IPS-20b (cell line): Measurements from ENCODE around the gene GDF2.

Experiments
- H3K27ac ChIP-seq: one replicate; pipeline ENCODE4 v1.5.1; 2013; ENCODE audit warnings: low read length
- H3K27me3 ChIP-seq: 2 replicates; pipeline ENCODE4 v1.6.1; 2013; ENCODE audit warnings: mild to moderate bottlenecking, low read length, inconsistent platforms; ENCODE audit not compliant: insufficient read depth
- H3K36me3 ChIP-seq: 2 replicates; pipeline ENCODE4 v1.6.1; 2013; ENCODE audit warnings: low read depth, mild to moderate bottlenecking, inconsistent platforms, low read length, moderate library complexity; ENCODE audit not compliant: insufficient read depth
- H3K4me1 ChIP-seq: 2 replicates; pipeline ENCODE4 v1.6.1; 2013; ENCODE audit warnings: mild to moderate bottlenecking, control low read depth, inconsistent platforms, low read length, moderate library complexity; ENCODE audit not compliant: insufficient read depth
- H3K4me3 ChIP-seq: 2 replicates; pipeline ENCODE4 v1.5.1; 2013; ENCODE audit warnings: mild to moderate bottlenecking, low read length, inconsistent platforms
- H3K9ac ChIP-seq: 2 replicates; pipeline ENCODE4 v1.6.1; 2013; ENCODE audit warnings: low read depth, mild to moderate bottlenecking, inconsistent platforms, low read length, moderate library complexity
- H3K9me3 ChIP-seq: 2 replicates; pipeline ENCODE4 v1.6.1; 2013; ENCODE audit warnings: mild to moderate bottlenecking, low read depth, low read length, inconsistent platforms; ENCODE audit not compliant: insufficient read depth

Gene GDF2

GRCh38 chr10:47294501-47294900 lies 27.8 kb upstream of the GDF2 start:
- no peak overlapping the region for H3K4me3 ChIP-seq
- H3K36me3 ChIP-seq: no peaks in the 10 kb centered on the region
- peaks cover 28% of the 10 kb centered on the region for H3K27me3 ChIP-seq

DNA sequence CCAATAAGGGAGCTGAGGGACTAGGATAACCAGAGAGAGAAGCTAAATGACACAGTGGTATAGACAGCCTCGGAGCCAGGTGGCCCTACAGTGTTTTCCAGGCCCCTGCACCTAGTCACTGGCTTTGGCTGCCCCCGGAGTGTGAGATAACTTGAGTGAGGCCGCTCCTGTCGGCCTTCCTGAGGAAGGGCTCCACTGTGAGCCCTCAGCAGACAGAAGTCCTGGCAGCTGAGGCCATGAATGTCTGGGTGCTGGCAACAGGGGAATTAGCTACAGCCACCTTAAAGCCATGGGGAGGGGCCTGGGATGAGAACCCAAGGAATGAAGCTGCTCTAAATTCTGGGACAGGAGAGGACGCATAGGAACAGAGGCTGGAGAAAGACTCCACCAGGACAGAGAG lies 26.8 kb upstream of the GDF2 start:
- Histone ChIP-seq H3K36me3 (no peaks in the 10 kb centered on the region), H3K4me3 (no peak overlapping the region), H3K27me3 (peaks cover 37% of the 10 kb centered on the region), H3K9me3 (no peaks in the 10 kb centered on the region), H3K27ac (no peak overlapping the region), H3K4me1 (no peaks in the 10 kb centered on the region; the same call in 1 of the 2 replicates), H3K9ac (no peak overlapping the region)

More at GRCh38 chr10:47294501-47294900, 27.8 kb upstream of the GDF2 start:
- no peak overlapping the region for H3K27ac ChIP-seq
- H3K9ac ChIP-seq: no peak overlapping the region
- H3K9me3 ChIP-seq: no peaks in the 10 kb centered on the region
- no peaks in the 10 kb centered on the region; the same call in 1 of the 2 replicates for H3K4me1 ChIP-seq

DNA sequence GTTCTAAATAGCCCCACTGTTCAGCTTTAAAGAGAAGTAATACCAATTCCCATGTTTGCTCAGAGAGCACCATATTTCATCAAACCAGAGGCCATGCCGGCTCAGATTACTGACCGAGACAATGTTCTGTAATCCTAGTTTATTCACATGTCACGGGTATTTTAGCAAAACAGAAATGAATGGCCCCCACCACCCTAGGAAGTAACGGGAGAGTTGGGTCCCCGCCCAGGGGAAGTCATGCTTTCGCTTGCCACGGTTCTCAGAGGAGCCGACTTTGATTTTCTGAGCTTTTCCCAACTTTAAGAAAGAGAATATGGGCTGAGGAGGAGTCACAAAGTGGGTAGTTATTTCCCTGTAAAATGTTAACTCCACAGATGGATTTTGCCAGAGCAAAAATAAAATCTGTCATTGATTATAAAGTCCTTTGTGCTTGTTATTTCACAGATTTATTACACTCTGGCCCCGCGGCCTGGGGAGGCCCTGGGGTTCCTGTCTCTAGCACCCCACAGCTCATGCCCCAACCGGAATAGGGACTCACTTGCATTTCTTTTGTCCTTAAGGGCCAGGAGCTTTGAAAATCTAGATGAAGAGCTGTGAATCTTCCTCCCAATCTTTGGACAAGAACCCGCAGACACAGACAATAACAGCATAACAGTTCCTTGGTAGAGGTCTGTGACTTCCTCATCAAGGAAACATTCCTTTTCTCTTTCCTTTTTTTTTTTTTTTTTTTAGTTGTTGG lies 25.9 kb upstream of the GDF2 start:
- Histone ChIP-seq H3K9me3 (no peaks in the 10 kb centered on the region), H3K27ac (no peak overlapping the region), H3K9ac (no peak overlapping the region), H3K36me3 (no peaks in the 10 kb centered on the region), H3K4me3 (no peak overlapping the region), H3K27me3 (peaks cover 46% of the 10 kb centered on the region), H3K4me1 (no peaks in the 10 kb centered on the region; the same call in 1 of the 2 replicates)

GRCh38 chr10:47296941-47297340 lies 25.3 kb upstream of the GDF2 start:
- Histone ChIP-seq H3K9me3 (no peaks in the 10 kb centered on the region), H3K4me3 (no peak overlapping the region), H3K27me3 (peaks cover 52% of the 10 kb centered on the region), H3K27ac (no peak overlapping the region), H3K9ac (no peak overlapping the region), H3K4me1 (no peaks in the 10 kb centered on the region; the same call in 1 of the 2 replicates), H3K36me3 (no peaks in the 10 kb centered on the region)

DNA sequence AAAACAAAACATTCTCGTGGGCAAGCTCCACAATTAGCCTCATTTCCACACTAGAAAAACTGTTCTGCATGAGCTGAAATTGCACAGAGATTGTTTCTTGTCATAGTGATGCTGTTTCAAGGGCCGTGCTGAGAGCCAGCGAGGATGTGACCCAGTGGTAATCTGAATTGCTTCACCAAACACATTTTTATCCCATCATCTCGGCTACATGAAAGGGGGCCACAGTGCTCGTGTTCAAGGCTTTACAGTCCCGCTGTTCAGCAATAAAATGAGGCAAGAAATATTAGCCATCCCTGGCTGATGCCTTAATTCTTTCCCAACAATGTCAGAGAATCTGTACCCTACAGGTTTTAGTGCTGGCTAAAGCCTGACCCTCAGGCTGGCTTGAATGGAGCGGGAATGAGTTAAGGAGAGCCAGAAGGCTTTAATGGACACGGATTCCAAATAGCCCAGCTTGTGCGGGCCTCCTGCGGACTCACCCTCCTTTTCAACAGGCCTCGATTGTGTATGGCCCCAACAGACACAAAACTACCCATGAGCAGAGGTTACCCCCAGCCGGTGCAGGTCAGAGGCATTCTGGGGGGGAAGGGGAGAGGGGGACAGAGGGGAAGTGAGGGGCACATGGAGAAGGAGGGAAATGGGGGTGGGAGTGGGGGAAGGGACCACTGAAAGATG lies 24.3 kb upstream of the GDF2 start:
- no peak overlapping the region for H3K4me3 ChIP-seq
- no peaks in the 10 kb centered on the region; the same call in 1 of the 2 replicates for H3K4me1 ChIP-seq
- H3K36me3 ChIP-seq: no peaks in the 10 kb centered on the region
- no peaks in the 10 kb centered on the region for H3K9me3 ChIP-seq
- no peak overlapping the region for H3K9ac ChIP-seq
- peaks cover 63% of the 10 kb centered on the region for H3K27me3 ChIP-seq
- H3K27ac ChIP-seq: no peak overlapping the region

- no peaks in the 10 kb centered on the region; the same call in 1 of the 2 replicates for H3K4me1 ChIP-seq
- no peaks in the 10 kb centered on the region for H3K36me3 ChIP-seq
- H3K27me3 ChIP-seq: peaks cover 69% of the 10 kb centered on the region
- no peak overlapping the region for H3K4me3 ChIP-seq
- H3K27ac ChIP-seq: no peak overlapping the region
- H3K9ac ChIP-seq: no peak overlapping the region
- H3K9me3 ChIP-seq: no peaks in the 10 kb centered on the region
Observed at GRCh38 chr10:47298715-47299114, 23.5 kb upstream of the GDF2 start.

DNA sequence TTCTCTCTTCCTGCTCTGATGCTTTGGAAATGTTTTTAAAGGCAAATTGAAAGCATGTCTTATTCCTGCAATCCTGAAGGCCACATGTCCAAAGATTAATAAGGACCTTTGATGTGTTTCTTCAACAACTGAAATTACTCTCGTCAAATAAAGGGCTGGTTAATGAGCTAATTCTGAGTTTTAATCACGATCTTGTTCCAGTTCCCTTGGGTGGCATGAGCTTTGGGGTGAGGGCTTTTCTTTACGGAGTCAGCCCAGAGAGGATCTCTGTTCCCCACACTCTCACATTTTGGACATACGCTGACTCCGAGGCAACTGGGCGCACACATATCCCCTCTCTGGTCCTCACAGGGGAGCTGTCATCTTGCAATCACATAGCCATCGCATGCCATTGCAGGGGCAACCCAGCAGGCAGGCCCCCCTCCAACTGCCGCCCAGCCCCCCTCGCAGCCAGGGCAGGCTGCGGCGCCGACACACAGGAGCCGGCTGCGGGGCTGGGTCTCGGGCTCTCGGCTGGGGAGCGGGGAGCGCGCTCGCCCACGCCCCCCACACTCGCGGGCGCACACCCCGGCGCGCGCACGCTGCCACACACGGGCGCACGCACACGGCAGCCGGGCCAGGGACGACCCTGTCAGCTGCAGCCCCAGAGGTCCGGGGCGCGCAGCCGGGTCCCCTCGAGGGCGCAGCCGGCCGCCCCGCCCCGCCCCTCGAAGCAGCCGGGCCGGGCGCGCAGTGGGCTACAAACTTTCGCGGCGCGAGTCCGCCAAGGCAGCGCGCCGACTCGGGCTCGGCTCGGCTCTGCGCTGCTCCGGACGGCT lies 22.4 kb upstream of the GDF2 start, which contains the start of gene GDF10:
GDF10 (plus strand) TSS at position 587 of the 818 bp plus-strand sequence. CDS start 455 bp downstream, outside the sequence.
- Histone ChIP-seq H3K4me3 (peak within 1 kb of the TSS; percentile 57; the same call in 1 of the 2 replicates), H3K27ac (no peak within 1 kb of the TSS), H3K36me3 (no peaks in the 10 kb centered on the region), H3K27me3 (peaks cover 69% of the 10 kb centered on the region), H3K4me1 (no peaks in the 10 kb centered on the region; the same call in 1 of the 2 replicates), H3K9ac (no peak within 1 kb of the TSS), H3K9me3 (no peaks in the 10 kb centered on the region)

- Histone ChIP-seq H3K27ac (no peak overlapping the region), H3K9ac (no peak overlapping the region), H3K36me3 (no peaks in the 10 kb centered on the region), H3K9me3 (no peaks in the 10 kb centered on the region), H3K4me1 (no peaks in the 10 kb centered on the region; the same call in 1 of the 2 replicates), H3K27me3 (peaks cover 69% of the 10 kb centered on the region), H3K4me3 (peak overlapping the region; percentile 57; the same call in 1 of the 2 replicates)
Observed at GRCh38 chr10:47300429-47300931, 21.8 kb upstream of the GDF2 start.

DNA sequence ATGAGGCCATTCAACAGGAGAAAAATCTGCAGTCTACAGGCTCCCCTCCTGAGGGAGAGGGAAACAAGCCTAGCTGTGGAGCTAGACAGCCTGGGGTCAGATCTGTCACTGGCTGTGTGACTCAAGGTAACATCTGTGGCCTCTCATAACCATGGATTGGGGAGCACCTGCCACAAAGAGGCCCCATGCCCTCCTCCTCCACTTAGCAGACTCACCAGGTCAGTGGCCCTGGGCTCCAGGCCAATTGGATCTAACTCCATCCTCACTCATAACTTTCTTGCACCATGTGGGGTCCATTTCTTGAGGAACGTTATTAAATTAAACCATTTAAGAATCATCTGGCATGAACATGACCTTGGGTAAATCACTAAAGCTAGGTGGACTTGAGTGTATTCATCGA lies 20.4 kb upstream of the GDF2 start:
- Histone ChIP-seq H3K9ac (no peak overlapping the region), H3K27me3 (peaks cover 68% of the 10 kb centered on the region), H3K9me3 (no peaks in the 10 kb centered on the region), H3K27ac (no peak overlapping the region), H3K4me3 (no peak overlapping the region), H3K4me1 (no peaks in the 10 kb centered on the region; the same call in 1 of the 2 replicates), H3K36me3 (no peaks in the 10 kb centered on the region)

DNA sequence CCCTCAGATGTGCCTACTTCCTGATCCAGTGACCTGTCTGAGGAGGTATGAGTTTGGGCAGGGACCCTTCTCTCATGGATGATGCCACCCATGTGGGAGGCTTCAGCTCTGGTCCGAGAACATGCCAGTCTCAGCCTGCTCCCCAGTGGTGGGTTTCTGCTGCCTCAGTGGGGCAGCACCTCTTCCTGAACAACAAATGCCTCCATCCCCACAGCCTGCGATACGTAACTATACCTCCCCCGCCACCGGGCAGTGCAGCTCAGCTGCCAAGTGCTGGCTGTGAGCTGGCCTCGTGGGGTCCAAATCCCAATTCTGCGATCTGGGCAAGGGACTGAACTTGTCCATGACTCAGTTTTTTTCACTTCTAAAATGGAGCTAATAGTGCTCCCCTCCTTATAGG lies 19.1 kb upstream of the GDF2 start:
- Histone ChIP-seq H3K9me3 (no peaks in the 10 kb centered on the region), H3K27me3 (peaks cover 56% of the 10 kb centered on the region), H3K4me1 (no peaks in the 10 kb centered on the region), H3K36me3 (no peaks in the 10 kb centered on the region), H3K4me3 (no peak overlapping the region), H3K9ac (no peak overlapping the region), H3K27ac (no peak overlapping the region)

- Histone ChIP-seq H3K36me3 (no peaks in the 10 kb centered on the region), H3K27me3 (peaks cover 48% of the 10 kb centered on the region), H3K4me1 (no peaks in the 10 kb centered on the region), H3K9ac (no peak overlapping the region), H3K9me3 (no peaks in the 10 kb centered on the region), H3K4me3 (no peak overlapping the region), H3K27ac (no peak overlapping the region)
Observed at GRCh38 chr10:47303866-47304265, 18.4 kb upstream of the GDF2 start.
